Stomach smooth muscle (tissue), 2 donors: ENCODE results near the gene RABIF.
"Not testable (repeated sequence)": the region's sequence is repeated elsewhere in the genome, so short reads cannot be mapped to it uniquely, and the experiment has no call there.

ENCODE experiments used
- H3K27ac ChIP-seq: one replicate; pipeline ENCODE4 v1.7.0; 2013; ENCODE audit warnings: mild to moderate bottlenecking, low read length, inconsistent platforms
- H3K27me3 ChIP-seq, 2 donors: one replicate each; pipeline ENCODE4 v1.7.0; 2013; ENCODE audit warnings: low read length in 2 of 2; ENCODE audit not compliant: insufficient read depth in 2 of 2, control insufficient read depth in 1 of 2
- H3K36me3 ChIP-seq, 2 donors: one replicate each; pipeline ENCODE4 v1.7.0; 2013; ENCODE audit warnings: low read length in 2 of 2; ENCODE audit not compliant: control insufficient read depth in 2 of 2, insufficient read depth in 2 of 2
- H3K4me1 ChIP-seq: one replicate; pipeline ENCODE4 v1.7.0; 2013; ENCODE audit warnings: low read length; ENCODE audit not compliant: control insufficient read depth, insufficient read depth
- H3K4me3 ChIP-seq, 2 donors: one replicate each; pipeline ENCODE4 v1.7.0; 2013; ENCODE audit warnings: low read length in 2 of 2
- H3K9ac ChIP-seq, 2 donors: one replicate each; pipeline ENCODE4 v1.7.0; 2013; ENCODE audit warnings: low read length in 2 of 2, mild to moderate bottlenecking in 1 of 2
- H3K9me3 ChIP-seq, 2 donors: one replicate each; pipeline ENCODE4 v1.7.0; 2013; ENCODE audit warnings: low read length in 2 of 2; ENCODE audit not compliant: control insufficient read depth in 2 of 2
- donor health status: healthy.
- donor health status: Pancreatic carcinoma.

The RABIF gene

GRCh38 chr1:202888531-202889360 lies at the start of gene RABIF:
Gene RABIF (minus strand): TSS chr1:202889149. CDS start chr1:202889098, 51 bp downstream.
- H3K4me1 ChIP-seq, result peaks cover 4% of the 10 kb centered on the region
- H3K36me3 ChIP-seq, result peaks cover 19 to 25% of the 10 kb centered on the region in 2 donors
- H3K27ac ChIP-seq, result peak within 1 kb of the TSS; percentile 82
- H3K27me3 ChIP-seq, result no peaks in the 10 kb centered on the region
- peak within 1 kb of the TSS; percentile 82 to 86 for H3K9ac ChIP-seq
- no peaks in the 10 kb centered on the region for H3K9me3 ChIP-seq
- peak within 1 kb of the TSS; percentile 78 to 93 for H3K4me3 ChIP-seq

- Histone ChIP-seq H3K9ac (no peak overlapping the region), H3K4me1 (no peaks in the 10 kb centered on the region), H3K36me3 (peaks cover 18 to 22% of the 10 kb centered on the region in 2 donors), H3K27ac (no peak overlapping the region), H3K27me3 (no peaks in the 10 kb centered on the region), H3K9me3 (no peaks in the 10 kb centered on the region), H3K4me3 (no peak overlapping the region)
These were observed 49.5 kb upstream of the RABIF start for GRCh38 chr1:202938287-202938925.

- not testable (repeated sequence) for H3K36me3 ChIP-seq, H3K9me3 ChIP-seq, H3K4me1 ChIP-seq, H3K4me3 ChIP-seq, H3K27ac ChIP-seq, H3K27me3 ChIP-seq, H3K9ac ChIP-seq
These were observed 47.5 kb upstream of the RABIF start for GRCh38 chr1:202936409-202936808.

- Histone ChIP-seq H3K9ac (no peak overlapping the region), H3K4me3 (no peak overlapping the region)
These were observed 46.9 kb upstream of the RABIF start for GRCh38 chr1:202935844-202936243.

GRCh38 chr1:202934755-202935154 lies 45.8 kb upstream of the RABIF start:
- Histone ChIP-seq H3K4me3 (no peak overlapping the region), H3K4me1 (no peaks in the 10 kb centered on the region), H3K9me3 (no peaks in the 10 kb centered on the region), H3K27ac (no peak overlapping the region), H3K9ac (no peak overlapping the region), H3K36me3 (no peaks in the 10 kb centered on the region), H3K27me3 (no peaks in the 10 kb centered on the region)

More at GRCh38 chr1:202935844-202936243, 46.9 kb upstream of the RABIF start:
- no peak overlapping the region for H3K27ac ChIP-seq
- H3K9me3 ChIP-seq, result no peaks in the 10 kb centered on the region
- peaks cover 0 to under 1% of the 10 kb centered on the region in 2 donors for H3K36me3 ChIP-seq
- no peaks in the 10 kb centered on the region for H3K4me1 ChIP-seq
- no peaks in the 10 kb centered on the region for H3K27me3 ChIP-seq

GRCh38 chr1:202932476-202932875 lies 43.5 kb upstream of the RABIF start:
- no peak overlapping the region for H3K9ac ChIP-seq
- no peaks in the 10 kb centered on the region for H3K36me3 ChIP-seq
- no peak overlapping the region for H3K4me3 ChIP-seq
- no peaks in the 10 kb centered on the region for H3K9me3 ChIP-seq
- H3K27ac ChIP-seq, result no peak overlapping the region
- H3K27me3 ChIP-seq, result no peaks in the 10 kb centered on the region
- no peaks in the 10 kb centered on the region for H3K4me1 ChIP-seq

- Histone ChIP-seq H3K9ac (peak within 1 kb of the TSS; percentile 88 to 95), H3K4me1 (no peaks in the 10 kb centered on the region), H3K27me3 (no peaks in the 10 kb centered on the region), H3K4me3 (peak within 1 kb of the TSS; percentile 97), H3K9me3 (no peaks in the 10 kb centered on the region), H3K27ac (peak within 1 kb of the TSS; percentile 87), H3K36me3 (peaks cover 0 to 8% of the 10 kb centered on the region in 2 donors)
These were observed 37.9 kb upstream of the RABIF start, which contains the start of gene KLHL12 for GRCh38 chr1:202926581-202927491. Gene KLHL12 (minus strand): TSS chr1:202927234. CDS start chr1:202925162, 2,072 bp downstream.

- peaks cover 8 to 19% of the 10 kb centered on the region in 2 donors for H3K36me3 ChIP-seq
These were observed 34.6 kb upstream of the RABIF start for GRCh38 chr1:202923533-202923932.

GRCh38 chr1:202919615-202920014 lies 30.7 kb upstream of the RABIF start:
- H3K4me1 ChIP-seq, result no peaks in the 10 kb centered on the region
- H3K36me3 ChIP-seq, result peaks cover 22 to 51% of the 10 kb centered on the region in 2 donors
- H3K27me3 ChIP-seq, result no peaks in the 10 kb centered on the region
- H3K27ac ChIP-seq, result no peak overlapping the region
- H3K9ac ChIP-seq, result no peak overlapping the region
- no peak overlapping the region for H3K4me3 ChIP-seq
- no peaks in the 10 kb centered on the region for H3K9me3 ChIP-seq

More at GRCh38 chr1:202923533-202923932, 34.6 kb upstream of the RABIF start:
- peak overlapping the region in 1 of 2 donors; percentile 4 for H3K9ac ChIP-seq
- H3K4me3 ChIP-seq, result no peak overlapping the region
- no peaks in the 10 kb centered on the region for H3K27me3 ChIP-seq
- no peaks in the 10 kb centered on the region for H3K9me3 ChIP-seq
- H3K27ac ChIP-seq, result no peak overlapping the region
- H3K4me1 ChIP-seq, result no peaks in the 10 kb centered on the region

- no peak overlapping the region for H3K4me3 ChIP-seq
- H3K36me3 ChIP-seq, result peaks cover 53 to 66% of the 10 kb centered on the region in 2 donors
- no peaks in the 10 kb centered on the region for H3K27me3 ChIP-seq
- H3K4me1 ChIP-seq, result no peaks in the 10 kb centered on the region
- no peaks in the 10 kb centered on the region for H3K9me3 ChIP-seq
- no peak overlapping the region for H3K27ac ChIP-seq
- H3K9ac ChIP-seq, result no peak overlapping the region
These were observed 26.2 kb upstream of the RABIF start for GRCh38 chr1:202915146-202915545.
